Caki2 (cell line): Measurements from ENCODE around the gene PDE1C. TPM values are rescaled to one million over a fixed set of nuclear protein-coding genes. Genes with fewer than 3 reads are reported as not detected.
"Not testable (repeated sequence)": the region's sequence is repeated elsewhere in the genome, so short reads cannot be mapped to it uniquely, and the experiment has no call there.

Experiments
- DNase-seq: peaks from one replicate; pipeline ENCODE4 v3.0.0-alpha.2; 2015; ENCODE audit warnings: low read depth
- in situ Hi-C: cut with HindIII; loops from 2 replicates; pipeline ENCODE4 v1.10.0; 2016; ENCODE audit warnings: low sequenced_read_pairs, low pct_unique_long_range_greater_than_20kb, mixed read lengths
- total RNA-seq: library from RNA; depleted of rRNA; stranded (reverse); fragments of >200 nt; shearing (Covaris generic); gene quantifications from 2 replicates; pipeline ENCODE4 v1.2.3, GENCODE V29; 2014; ENCODE audit warnings: low replicate concordance

PDE1C gene
- total RNA-seq, 1 experiment from 2014 or later: 0.17 TPM

DNA sequence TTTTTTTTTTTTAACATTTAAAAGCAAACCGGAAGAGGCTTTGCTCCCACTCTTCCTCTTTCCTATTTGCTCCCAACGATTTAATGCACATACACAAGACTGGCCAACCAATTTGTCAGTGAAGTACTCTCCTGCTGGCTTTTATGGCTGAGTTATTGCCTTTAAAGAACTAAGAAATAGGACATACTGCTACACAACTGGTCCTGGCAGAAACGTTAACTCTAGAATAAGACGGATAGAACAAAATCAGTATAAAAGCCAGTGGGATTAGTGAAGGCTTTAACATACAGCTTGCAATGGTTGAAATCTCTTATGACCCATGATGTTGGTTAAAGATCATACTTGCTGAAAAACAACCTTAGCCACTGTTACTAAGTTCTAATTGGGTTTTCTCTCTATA lies 47.2 kb downstream of the PDE1C start:
- in situ Hi-C loops: no loop called here
- DNase-seq: no peak

DNA sequence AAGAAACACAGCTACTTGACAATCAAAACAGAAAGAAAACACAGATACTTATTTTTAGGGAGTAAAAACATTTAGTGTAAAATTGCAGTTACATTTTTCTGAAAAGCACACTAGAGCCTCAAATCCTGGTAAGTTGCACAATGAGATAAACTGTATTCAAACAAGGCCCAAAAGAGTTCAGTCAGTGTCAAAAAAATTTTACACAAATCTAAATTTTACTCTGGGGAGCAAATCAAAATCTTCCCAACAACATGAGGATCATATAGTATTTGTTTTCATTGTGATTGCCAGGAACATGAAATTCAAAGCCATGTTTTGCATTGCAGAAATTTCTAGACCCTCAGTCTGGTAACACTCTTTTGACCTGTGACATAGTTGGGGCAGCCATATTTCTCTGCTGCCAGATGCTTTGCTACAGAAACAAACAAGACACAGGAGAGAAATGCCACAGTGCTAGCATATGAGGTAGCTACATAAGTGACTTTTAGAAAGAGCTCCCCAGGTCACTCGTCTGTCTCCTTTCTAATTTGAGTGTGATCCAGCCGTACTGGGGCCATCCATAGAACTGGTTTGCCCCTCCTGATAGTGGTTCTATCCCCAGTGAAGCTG lies 49.6 kb downstream of the PDE1C start:
- no peak for DNase-seq
- in situ Hi-C loops: no loop called here

DNA sequence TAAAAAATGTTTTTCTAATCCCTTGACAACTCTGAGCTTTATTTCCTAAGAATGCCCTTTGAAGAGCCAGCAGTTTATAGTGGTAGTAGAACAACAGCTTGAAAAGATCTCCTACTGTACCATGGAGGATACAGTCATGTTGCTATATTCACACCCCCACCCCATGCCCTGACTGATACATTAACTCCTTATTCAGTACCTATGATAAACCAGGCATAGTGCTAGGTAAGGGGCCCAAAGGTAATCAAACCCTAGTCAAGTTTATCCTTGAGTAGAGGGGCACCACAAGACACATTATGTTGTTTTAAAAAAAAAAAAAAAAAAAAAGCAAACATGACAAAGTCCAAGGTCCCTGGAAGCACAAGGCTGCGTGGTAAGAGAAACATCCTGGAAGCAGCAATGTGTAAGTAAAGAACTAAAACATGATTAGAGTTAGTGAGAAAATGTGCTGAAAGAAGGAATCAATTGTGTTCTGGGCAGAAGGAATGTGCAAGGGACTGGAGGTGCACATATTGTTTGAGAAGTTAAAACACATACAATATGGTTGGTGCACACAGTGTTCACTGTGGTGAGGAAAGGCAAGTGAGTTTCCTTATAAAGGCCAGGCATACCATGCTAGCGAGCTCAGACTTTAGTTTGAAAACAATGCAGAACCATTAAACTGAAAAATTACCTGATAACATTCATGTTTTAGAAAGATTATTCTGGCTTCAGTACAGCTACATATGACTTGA lies 51.2 kb downstream of the PDE1C start:
- no peak for DNase-seq
- in situ Hi-C loops: no loop called here

DNA sequence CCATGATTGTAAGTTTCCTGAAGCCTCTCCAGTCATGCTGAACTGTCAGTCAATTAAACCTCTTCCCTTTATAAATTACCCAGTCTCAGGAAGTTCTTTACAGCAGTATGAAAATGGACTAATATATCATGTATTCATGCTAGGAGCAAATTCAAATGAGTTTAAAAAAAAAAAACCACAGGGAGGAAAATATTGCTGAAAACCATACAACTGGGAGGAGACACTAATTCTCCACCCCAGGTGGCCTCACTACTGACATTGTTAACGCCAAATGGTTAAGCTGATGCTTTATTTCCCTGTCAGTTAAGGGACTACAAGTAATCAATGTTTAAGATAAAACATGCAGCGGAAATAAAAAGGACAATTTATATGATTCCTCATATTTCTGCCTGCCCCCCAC lies 55.1 kb downstream of the PDE1C start:
- no peak for DNase-seq
- in situ Hi-C loops: no loop called here

DNA sequence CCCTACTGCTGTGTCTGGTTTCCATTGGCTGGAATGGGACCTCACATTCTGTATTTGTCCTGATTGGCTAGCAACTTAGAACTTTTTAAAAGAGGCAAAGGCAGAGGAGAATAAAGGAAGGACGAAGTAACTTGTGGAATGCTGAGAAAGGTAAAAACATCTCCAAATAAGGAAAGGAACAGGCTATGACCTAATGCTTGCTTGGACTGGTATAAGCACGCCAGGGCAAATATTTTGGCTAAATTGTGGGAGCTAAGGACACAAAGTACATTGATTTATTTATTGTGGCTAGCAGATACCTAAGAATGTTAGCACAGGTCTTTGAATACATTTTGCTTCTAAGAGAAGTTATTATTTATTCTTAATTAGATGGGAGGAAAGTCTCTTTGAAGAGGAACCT lies 56.7 kb downstream of the PDE1C start:
- in situ Hi-C loops, DNase-seq: not testable (repeated sequence)

DNA sequence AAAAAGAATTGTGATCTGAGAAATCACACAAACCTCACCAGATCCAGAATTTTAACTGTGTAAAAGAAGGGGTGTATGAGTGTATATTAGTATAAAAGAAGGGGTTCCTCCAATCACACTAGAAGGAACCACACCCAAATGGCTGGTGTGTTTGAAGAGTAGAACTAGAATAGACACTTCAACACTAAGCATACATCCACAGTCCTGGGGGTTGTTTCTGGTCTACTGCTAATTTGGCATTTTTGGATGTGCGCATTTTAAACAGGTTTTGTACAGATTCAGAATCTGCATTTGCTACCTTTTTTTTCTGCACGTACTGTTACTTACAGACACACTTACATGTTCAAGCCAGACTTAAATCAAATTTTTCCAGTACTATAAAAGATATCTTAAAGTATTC lies 64.6 kb downstream of the PDE1C start:
- in situ Hi-C loops: no loop called here
- no peak for DNase-seq

DNA sequence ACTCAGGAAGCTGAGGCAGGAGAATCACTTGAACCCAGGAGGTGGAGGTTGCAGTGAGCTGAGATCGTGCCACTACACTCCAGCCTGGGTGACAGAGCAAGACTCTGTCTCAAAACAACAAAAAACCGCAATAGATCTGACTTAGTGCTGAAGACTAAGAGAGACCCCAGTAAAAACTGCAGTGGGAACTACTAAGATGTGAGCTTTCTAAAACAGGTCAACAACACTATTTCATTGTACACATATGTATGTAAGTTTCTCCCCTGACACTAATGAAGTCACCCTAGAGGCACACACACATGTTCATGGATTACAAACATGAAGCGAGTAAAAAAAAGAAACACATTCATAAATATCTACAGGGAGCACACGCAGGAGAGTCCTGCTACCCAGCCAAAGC lies 68.3 kb downstream of the PDE1C start:
- in situ Hi-C loops: no loop called here
- DNase-seq: no peak

DNA sequence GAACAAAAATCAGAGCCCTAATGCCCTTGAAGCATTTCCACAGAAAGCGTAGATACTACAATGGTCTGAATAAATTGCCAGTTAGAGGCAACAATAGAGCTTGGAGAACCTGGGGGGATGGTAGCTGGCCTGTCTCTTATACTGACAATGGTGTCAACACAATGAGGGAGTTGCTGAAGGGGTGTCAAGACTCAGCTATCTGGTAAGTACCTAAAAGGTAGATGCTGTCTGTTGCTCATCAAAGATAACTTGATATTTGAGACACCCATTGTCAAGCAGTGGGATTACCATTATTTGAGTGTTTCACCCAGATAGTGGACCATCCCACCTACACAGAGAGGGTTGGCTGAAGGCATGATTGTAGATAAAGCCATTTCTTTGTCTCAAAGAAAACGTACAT lies 72.8 kb downstream of the PDE1C start:
- in situ Hi-C loops: no loop called here
- no peak for DNase-seq

DNA sequence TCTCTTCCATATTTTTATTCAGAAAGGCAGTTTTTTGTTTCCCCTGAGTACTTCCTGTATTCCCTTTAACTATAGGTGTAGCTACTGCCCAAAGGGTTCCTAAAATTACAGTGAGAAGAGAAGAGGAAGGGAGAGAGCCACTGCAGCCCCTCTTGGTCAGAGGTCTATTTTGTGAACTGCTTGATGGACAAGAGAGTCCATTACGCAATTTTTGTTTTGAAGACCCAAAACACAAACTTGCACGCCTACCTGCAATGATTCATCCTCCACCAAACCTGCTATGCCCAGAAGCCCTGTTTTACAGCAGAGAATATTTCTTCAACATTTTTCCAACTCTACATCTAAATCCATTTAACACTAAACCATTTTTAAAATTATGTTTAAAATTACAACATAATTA lies 75.1 kb downstream of the PDE1C start:
- in situ Hi-C loops: no loop called here
- no peak for DNase-seq

DNA sequence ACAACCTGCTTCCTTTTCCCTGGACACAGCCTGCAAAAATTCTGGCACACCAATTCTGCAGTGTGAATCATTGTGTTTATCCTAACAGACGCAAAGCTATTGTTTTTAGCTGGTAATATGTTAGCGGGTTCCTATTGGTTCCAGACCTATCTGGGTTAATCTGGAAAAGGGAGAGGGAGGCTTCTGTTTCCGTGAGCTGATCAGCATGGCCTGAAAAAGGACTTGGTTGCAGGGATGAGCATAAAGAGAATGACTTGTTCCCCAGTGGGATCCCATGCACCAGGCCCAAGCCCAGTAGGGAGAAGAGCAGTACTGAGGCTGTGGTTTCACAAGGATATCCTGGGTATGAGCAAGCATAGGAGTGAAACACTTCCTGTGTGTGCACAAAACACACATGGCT lies 78.4 kb downstream of the PDE1C start:
- in situ Hi-C loops: no loop called here
- no peak for DNase-seq

DNA sequence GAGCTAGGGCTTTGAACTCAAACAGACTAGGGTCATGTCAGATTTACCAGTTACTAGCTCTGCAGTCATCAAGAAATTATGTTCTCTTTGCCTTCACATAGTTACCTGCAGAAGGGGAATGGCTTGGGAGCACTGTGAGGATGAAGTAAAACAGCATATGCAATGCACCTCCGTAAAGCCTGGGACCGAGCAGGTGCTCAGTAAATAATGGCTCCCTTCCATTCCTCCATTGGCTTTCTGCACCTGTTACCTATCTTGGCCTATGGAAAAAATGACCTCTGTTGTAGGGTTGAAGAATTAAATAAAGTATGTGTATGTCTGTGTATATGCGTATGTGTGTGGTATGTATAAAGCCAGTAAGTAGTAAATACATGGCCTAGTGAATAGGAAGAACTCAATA lies 78.8 kb downstream of the PDE1C start:
- in situ Hi-C loops: no loop called here
- no peak for DNase-seq

DNA sequence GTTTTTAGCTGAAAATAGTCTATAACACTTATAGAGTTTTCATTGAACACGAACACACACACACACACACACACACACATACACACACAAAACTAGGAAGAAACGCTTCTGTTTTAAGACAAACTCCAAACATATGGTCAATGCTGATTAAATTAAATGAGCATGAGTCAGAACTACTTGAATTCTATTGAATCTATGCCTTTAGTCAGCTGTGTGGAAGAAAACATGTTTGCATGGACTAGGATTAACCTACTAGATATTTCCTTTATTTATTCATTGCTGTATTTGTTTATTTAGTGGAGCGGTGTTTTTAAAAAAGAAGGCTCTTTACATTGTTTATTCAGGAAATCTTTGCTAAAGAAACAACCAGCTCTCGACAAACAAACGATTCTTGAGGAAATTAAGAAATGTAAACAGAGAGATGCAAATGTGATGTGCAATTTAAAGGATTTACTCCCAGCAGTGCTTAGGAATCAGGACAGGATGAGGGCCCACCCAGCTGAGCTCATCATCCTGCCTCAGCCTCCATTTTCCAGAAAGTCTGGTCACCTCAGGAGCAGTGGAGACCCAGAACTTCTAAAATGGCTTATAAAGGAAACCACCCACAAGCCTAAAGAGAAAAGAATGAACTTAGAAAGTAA lies 83.2 kb downstream of the PDE1C start:
- DNase-seq: no peak
- in situ Hi-C loops: no loop called here

DNA sequence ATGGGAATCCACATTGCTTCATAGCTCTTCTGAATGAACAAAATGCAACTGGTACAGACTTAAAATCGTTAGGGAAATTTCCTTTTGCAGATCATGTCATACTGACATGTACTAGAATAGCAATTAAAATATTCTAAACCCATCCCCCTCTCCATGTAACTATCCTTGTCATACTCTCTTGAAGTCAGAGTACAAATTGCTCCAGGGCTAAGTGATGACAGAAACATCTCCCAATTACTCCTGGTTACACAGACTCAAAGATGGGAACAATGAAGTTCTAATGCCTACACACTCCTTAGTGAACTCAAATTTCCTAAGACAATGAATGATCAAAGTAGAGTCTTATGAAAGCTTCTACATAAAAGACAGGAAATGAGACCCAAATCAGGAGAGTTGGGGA lies 87.2 kb downstream of the PDE1C start:
- no peak for DNase-seq
- in situ Hi-C loops: no loop called here

DNA sequence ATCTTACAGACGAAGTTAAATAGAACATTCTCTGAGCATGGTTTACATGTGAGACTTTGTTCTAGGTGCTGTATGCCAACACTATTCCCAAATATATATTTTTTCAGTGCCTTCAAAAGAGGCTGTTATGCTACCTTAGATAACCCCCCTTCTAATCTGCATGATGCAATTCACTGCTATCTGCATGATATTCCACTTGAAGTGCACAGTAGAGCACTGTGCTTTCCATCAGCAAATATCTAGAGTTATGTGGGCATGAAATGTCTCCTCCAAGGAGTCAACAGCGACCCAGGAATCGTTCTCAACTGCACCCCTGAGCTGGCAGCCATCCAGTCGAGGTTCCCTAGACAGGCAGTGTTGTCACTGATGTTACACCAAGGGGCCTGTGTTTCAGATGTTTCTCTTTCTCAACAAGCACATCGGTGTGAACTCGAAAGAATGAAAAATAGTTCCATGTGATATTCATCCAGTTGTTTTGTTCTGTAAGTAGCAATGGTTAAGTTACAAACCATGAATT lies 88.3 kb downstream of the PDE1C start:
- no peak for DNase-seq
- in situ Hi-C loops: no loop called here

DNA sequence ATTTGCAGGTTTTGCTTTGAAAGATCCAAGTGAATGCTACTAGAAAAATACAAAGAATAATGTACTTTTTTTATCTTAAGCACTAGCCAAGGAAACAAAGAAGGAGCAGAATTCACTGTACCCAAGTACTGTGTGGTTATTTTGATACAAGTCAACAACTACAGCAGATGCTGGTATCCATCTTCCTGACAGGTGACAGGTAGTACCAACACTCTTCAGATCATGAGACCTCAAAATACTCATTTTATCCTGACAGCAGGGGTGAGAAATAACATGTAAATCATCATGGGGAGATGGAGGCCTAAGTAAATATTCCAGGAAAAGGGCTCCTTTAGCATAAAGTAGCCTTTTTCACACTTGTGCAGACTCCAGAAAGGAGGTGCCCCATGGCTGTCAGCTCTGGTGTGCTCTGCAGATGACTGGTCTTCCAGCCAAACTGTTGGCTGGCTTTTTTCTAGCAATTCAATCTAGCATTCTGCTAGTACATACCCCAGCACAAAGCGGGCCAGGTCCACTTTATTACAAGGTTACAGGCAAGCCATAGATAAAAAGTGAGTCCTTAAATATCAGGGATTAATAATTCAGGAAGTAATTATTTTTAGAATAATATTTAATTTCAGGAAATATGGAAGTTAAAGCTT lies 90.4 kb downstream of the PDE1C start:
- in situ Hi-C loops: no loop called here
- no peak for DNase-seq

DNA sequence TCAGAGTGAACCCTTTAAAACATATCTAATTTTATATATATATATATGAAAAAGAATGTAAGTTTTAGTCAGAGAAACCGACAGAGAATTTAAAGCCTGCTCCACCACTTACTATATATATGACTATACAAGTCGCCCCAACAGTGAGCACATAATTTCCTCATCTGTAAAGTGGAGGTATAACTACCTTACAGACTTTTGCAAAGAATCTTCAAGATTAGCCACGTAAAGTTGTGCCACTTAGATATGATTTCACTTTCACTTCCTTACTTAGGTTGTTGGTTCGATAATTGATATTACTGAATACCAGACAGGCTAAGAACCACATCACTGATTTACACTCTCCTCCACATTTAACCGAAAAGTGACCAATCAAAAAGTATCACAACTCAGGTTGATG lies 94.7 kb downstream of the PDE1C start:
- no peak for DNase-seq
- in situ Hi-C loops: no loop called here

DNA sequence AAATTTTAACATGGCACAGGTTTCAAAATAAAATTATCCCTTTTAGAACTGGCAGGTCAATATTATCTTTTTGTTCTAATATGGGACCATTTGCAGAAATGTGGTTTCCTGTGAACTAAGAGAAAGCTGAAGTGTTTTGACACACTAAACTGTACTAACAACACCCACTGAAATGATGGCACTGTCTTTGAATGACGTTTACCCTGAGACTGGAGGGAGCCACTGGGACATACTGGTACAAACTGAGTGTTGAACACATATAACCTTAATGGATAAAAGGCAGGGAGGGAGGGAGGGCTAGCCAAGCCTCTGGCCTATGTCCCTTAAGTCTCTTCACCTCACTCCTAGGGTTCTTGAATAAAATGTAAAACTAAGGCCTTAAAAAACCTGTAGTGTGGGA lies 95.9 kb downstream of the PDE1C start:
- no peak for DNase-seq
- in situ Hi-C loops: no loop called here

DNA sequence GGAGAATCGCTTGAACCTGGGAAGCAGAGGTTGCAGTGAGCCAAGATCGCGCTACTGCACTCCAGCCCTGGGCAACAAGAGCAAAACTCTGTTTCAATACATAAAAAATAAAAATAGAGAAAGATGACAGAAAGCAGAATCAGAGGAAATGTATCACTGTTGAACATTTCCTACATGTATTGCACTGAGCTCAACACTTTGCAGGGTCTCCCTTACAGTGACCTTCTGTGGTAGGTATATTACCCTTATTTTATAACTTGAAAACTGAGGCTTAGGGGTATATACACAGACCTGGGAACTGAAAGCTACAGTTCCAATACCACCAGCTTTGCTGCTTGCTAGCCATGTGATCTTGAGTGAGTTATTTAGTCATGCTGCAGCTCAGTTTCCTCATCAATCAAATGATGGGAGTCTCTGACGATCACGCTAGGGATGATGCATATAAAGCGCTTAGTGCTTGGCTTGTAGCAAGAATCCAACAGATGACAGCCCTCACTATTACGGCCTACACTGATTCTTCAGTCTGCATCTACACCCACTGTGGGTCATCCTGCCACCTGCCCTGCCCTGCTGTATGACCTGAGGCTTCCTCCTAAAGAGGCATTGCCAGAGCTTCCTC lies 99.0 kb downstream of the PDE1C start:
- in situ Hi-C loops: no loop called here
- DNase-seq: no peak

DNA sequence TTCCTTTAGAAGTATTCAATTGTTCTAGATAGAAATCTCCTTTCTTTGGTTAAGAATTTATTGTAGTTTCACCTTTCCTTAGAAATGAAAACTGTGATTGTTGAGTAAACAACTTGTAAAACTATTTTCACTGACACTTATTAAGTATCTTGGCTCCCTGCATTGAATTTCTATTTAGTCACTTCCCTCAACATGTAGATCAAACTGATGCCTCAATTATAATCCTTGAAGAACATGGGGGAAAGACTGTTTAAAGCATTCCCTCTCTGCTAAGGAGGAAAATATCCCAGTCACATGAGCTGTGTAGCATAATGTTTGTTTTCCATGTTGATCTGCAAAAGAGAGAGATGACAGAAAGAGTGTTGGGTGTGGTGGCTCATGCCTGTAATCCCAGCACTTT lies 99.7 kb downstream of the PDE1C start:
- no peak for DNase-seq
- in situ Hi-C loops: no loop called here
